GM19324 (cell line): ENCODE results near the gene GXYLT1.
"Not testable (repeated sequence)": the region's sequence is repeated elsewhere in the genome, so short reads cannot be mapped to it uniquely, and the experiment has no call there.

Experiments used
- ATAC-seq: cut with Tn5 transposase; IDR thresholded peaks from one replicate; pipeline ENCODE4 v1.9.1; 2021; ENCODE audit warnings: mild to moderate bottlenecking, moderate library complexity; ENCODE audit not compliant: unreplicated experiment, low FRiP score

The GXYLT1 gene

GRCh38 chr12:42102720-42103119 is 42.0 kb downstream of the GXYLT1 start:
- ATAC-seq: no peak

GRCh38 chr12:42099433-42099832 is 45.2 kb downstream of the GXYLT1 start:
- ATAC-seq: no peak

GRCh38 chr12:42097971-42098370 is 46.7 kb downstream of the GXYLT1 start:
- ATAC-seq: peak; percentile 89

- no peak for ATAC-seq
These were observed 50.4 kb downstream of the GXYLT1 start for GRCh38 chr12:42094277-42094676.

GRCh38 chr12:42091769-42092168 is 52.9 kb downstream of the GXYLT1 start:
- ATAC-seq: no peak

- ATAC-seq: no peak
These were observed 53.8 kb downstream of the GXYLT1 start for GRCh38 chr12:42090899-42091298.

- no peak for ATAC-seq
These were observed 58.6 kb downstream of the GXYLT1 start for GRCh38 chr12:42086031-42086430.

- no peak for ATAC-seq
These were observed 59.1 kb downstream of the GXYLT1 start for GRCh38 chr12:42085594-42085993.

- no peak for ATAC-seq
These were observed 60.2 kb downstream of the GXYLT1 start for GRCh38 chr12:42084522-42084921.

GRCh38 chr12:42076976-42077375 is 67.7 kb downstream of the GXYLT1 start:
- no peak for ATAC-seq

GRCh38 chr12:42070036-42070435 is 74.6 kb downstream of the GXYLT1 start:
- ATAC-seq: no peak

- ATAC-seq: no peak
These were observed 85.5 kb downstream of the GXYLT1 start for GRCh38 chr12:42059127-42059526.

- peak; percentile 68 for ATAC-seq
These were observed 88.5 kb downstream of the GXYLT1 start for GRCh38 chr12:42056130-42056529.

- ATAC-seq: no peak
These were observed 91.2 kb downstream of the GXYLT1 start for GRCh38 chr12:42053456-42053855.

- ATAC-seq: not testable (repeated sequence)
These were observed 95.7 kb downstream of the GXYLT1 start for GRCh38 chr12:42048980-42049379.

GRCh38 chr12:42039577-42039976 is 105.1 kb downstream of the GXYLT1 start:
- no peak for ATAC-seq

- ATAC-seq: no peak
These were observed 105.5 kb downstream of the GXYLT1 start for GRCh38 chr12:42039176-42039575.

- ATAC-seq: no peak
These were observed 112.7 kb downstream of the GXYLT1 start for GRCh38 chr12:42031847-42032564.
